WTC11 (cell line): Measurements from ENCODE around the gene IFNA16.

Source experiments
- CREB1 ChIP-seq: sonication (generic); formaldehyde crosslinking; IDR thresholded peaks from 2 replicates; pipeline ENCODE4 v1.8.0; 2023; ENCODE audit warnings: mild to moderate bottlenecking, missing genetic modification reagents
- IRF2 ChIP-seq: sonication (generic); formaldehyde crosslinking; IDR thresholded peaks from 2 replicates; pipeline ENCODE4 v1.8.0; 2022; ENCODE audit warnings: low read depth, missing genetic modification reagents, borderline replicate concordance
- NFYB ChIP-seq: sonication (generic); formaldehyde crosslinking; conservative IDR thresholded peaks from 2 replicates; pipeline ENCODE4 v1.8.0; 2022; ENCODE audit warnings: low read depth, missing genetic modification reagents
- NR3C1 ChIP-seq: sonication (generic); formaldehyde crosslinking; conservative IDR thresholded peaks from 2 replicates; pipeline ENCODE4 v1.8.1; 2023; ENCODE audit warnings: low read depth, mild to moderate bottlenecking, missing genetic modification reagents
- TEAD4 ChIP-seq: sonication (generic); formaldehyde crosslinking; IDR thresholded peaks from 2 replicates; pipeline ENCODE4 v1.8.0; 2022; ENCODE audit warnings: mild to moderate bottlenecking, missing genetic modification reagents
- ZNF121 ChIP-seq: sonication (generic); formaldehyde crosslinking; IDR thresholded peaks from 2 replicates; pipeline ENCODE4 v1.8.0; 2023; ENCODE audit warnings: missing genetic modification reagents
- ZNF138 ChIP-seq: sonication (generic); formaldehyde crosslinking; conservative IDR thresholded peaks from 2 replicates; pipeline ENCODE4 v1.8.1; 2022; ENCODE audit warnings: mild to moderate bottlenecking, moderate library complexity, missing genetic modification reagents
- TF ChIP-seq, protein P1 (sequence below): sonication (generic); formaldehyde crosslinking; IDR thresholded peaks from 2 replicates; pipeline ENCODE4 v1.8.1; 2022; ENCODE audit warnings: low read depth, missing genetic modification reagents, borderline replicate concordance
- TF ChIP-seq, protein P2 (sequence below): fragments of 200-600 bp; IDR thresholded peaks from 2 replicates; pipeline ENCODE4 v1.8.0; 2022; ENCODE audit warnings: antibody characterized with exemption
- TF ChIP-seq, protein P3 (sequence below): sonication (generic); formaldehyde crosslinking; IDR thresholded peaks from 2 replicates; pipeline ENCODE4 v1.8.0; 2023; ENCODE audit warnings: missing genetic modification reagents
- TF ChIP-seq, protein P4 (sequence below): sonication (generic); formaldehyde crosslinking; IDR thresholded peaks from 2 replicates; pipeline ENCODE4 v1.8.1; 2023; ENCODE audit warnings: mild to moderate bottlenecking, missing genetic modification reagents
- TF ChIP-seq, protein P5 (sequence below): sonication (generic); formaldehyde crosslinking; IDR thresholded peaks from 2 replicates; pipeline ENCODE4 v1.8.1; 2022; ENCODE audit warnings: mild to moderate bottlenecking, moderate library complexity, missing genetic modification reagents

DNA sequence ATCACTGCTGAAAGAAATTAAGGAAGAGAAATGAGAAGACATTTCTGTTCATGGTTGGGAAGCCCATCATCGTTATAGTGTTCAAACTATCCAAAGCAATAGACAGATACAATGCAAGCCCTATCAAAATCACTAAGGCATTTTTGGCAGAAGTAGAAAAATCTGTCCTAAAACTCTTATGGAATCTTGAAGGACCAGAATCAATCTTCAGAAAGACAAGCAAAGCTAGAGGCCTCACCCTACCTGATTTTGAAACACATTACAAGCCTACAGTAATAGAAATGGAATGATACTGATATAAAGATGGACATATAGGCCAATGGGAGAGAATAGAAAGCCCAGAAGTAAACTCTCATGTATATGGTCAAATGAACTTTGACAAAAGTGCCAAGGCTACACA is 45.8 kb downstream of the IFNA16 start:
- no peak for TF ChIP-seq NR3C1 (CRISPR knock-in tag)
- TF ChIP-seq, protein P1, sequence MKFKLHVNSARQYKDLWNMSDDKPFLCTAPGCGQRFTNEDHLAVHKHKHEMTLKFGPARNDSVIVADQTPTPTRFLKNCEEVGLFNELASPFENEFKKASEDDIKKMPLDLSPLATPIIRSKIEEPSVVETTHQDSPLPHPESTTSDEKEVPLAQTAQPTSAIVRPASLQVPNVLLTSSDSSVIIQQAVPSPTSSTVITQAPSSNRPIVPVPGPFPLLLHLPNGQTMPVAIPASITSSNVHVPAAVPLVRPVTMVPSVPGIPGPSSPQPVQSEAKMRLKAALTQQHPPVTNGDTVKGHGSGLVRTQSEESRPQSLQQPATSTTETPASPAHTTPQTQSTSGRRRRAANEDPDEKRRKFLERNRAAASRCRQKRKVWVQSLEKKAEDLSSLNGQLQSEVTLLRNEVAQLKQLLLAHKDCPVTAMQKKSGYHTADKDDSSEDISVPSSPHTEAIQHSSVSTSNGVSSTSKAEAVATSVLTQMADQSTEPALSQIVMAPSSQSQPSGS (CRISPR knock-in tag): no peak
- no peak for TF ChIP-seq TEAD4 (CRISPR knock-in tag)
- TF ChIP-seq, protein P2, sequence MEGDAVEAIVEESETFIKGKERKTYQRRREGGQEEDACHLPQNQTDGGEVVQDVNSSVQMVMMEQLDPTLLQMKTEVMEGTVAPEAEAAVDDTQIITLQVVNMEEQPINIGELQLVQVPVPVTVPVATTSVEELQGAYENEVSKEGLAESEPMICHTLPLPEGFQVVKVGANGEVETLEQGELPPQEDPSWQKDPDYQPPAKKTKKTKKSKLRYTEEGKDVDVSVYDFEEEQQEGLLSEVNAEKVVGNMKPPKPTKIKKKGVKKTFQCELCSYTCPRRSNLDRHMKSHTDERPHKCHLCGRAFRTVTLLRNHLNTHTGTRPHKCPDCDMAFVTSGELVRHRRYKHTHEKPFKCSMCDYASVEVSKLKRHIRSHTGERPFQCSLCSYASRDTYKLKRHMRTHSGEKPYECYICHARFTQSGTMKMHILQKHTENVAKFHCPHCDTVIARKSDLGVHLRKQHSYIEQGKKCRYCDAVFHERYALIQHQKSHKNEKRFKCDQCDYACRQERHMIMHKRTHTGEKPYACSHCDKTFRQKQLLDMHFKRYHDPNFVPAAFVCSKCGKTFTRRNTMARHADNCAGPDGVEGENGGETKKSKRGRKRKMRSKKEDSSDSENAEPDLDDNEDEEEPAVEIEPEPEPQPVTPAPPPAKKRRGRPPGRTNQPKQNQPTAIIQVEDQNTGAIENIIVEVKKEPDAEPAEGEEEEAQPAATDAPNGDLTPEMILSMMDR: no peak
- no peak for TF ChIP-seq NFYB (CRISPR knock-in tag)
- no peak for TF ChIP-seq ZNF121
- no peak for TF ChIP-seq IRF2 (CRISPR knock-in tag)
- TF ChIP-seq, protein P3, sequence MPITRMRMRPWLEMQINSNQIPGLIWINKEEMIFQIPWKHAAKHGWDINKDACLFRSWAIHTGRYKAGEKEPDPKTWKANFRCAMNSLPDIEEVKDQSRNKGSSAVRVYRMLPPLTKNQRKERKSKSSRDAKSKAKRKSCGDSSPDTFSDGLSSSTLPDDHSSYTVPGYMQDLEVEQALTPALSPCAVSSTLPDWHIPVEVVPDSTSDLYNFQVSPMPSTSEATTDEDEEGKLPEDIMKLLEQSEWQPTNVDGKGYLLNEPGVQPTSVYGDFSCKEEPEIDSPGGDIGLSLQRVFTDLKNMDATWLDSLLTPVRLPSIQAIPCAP (CRISPR knock-in tag): no peak
- no peak for TF ChIP-seq ZNF138
- TF ChIP-seq, protein P4, sequence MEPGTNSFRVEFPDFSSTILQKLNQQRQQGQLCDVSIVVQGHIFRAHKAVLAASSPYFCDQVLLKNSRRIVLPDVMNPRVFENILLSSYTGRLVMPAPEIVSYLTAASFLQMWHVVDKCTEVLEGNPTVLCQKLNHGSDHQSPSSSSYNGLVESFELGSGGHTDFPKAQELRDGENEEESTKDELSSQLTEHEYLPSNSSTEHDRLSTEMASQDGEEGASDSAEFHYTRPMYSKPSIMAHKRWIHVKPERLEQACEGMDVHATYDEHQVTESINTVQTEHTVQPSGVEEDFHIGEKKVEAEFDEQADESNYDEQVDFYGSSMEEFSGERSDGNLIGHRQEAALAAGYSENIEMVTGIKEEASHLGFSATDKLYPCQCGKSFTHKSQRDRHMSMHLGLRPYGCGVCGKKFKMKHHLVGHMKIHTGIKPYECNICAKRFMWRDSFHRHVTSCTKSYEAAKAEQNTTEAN (CRISPR knock-in tag): no peak
- TF ChIP-seq, protein P5, sequence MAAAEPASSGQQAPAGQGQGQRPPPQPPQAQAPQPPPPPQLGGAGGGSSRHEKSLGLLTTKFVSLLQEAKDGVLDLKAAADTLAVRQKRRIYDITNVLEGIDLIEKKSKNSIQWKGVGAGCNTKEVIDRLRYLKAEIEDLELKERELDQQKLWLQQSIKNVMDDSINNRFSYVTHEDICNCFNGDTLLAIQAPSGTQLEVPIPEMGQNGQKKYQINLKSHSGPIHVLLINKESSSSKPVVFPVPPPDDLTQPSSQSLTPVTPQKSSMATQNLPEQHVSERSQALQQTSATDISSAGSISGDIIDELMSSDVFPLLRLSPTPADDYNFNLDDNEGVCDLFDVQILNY: no peak
- TF ChIP-seq CREB1: no peak
